Measurements from ENCODE around the gene HEPHL1. TPM values are rescaled to one million over a fixed set of nuclear protein-coding genes. Genes with fewer than 3 reads are reported as not detected.

HEPHL1 gene, protein sequence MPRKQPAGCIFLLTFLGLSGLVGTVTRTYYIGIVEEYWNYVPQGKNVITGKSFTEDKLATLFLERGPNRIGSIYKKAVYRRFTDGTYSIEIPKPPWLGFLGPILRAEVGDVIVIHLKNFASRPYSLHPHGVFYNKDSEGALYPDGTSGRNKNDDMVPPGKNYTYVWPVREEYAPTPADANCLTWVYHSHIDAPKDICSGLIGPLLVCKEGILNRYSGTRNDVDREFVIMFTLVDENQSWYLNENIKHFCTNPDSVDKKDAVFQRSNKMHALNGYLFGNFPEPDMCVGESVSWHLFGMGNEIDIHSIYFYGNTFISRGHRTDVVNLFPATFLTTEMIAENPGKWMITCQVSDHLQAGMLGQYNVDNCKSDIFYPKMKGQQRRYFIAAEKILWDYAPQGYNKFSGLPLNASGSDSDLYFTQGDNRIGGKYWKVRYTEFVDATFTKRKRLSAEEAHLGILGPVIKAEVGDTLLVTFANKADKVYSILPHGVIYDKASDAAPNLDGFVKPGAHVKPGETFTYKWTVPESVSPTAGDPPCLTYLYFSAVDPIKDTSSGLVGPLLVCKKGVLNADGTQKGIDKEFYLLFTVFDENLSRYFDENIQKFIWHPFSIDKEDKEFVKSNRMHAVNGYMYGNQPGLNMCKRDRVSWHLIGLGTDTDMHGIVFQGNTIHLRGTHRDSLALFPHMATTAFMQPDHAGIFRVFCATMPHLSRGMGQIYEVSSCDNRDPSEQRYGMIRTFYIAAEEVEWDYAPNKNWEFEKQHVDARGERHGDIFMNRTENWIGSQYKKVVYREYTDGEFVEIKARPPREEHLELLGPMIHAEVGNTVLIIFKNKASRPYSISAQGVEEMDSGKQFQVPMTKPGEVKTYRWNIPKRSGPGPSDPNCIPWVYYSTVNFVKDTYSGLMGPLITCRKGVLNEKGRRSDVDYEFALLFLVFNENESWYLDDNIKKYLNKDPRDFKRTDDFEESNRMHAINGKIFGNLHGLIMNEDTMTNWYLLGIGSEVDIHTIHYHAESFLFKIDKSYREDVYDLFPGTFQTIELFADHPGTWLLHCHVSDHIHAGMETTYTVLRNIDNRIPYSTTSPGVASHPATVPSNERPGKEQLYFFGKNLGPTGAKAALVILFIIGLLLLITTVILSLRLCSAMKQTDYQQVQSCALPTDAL
- total RNA-seq: not detected in 2 replicates

GRCh38 chr11:94020777-94021481 lies at the start of gene HEPHL1:
Gene HEPHL1 (plus strand): TSS chr11:94021354. CDS start chr11:94021369, 15 bp downstream.

GRCh38 chr11:94128746-94129511 lies 107.8 kb downstream of the HEPHL1 start, which contains the start of gene PANX1:
Gene PANX1 (plus strand): TSS chr11:94128841. CDS start chr11:94129313, 472 bp downstream.

Other genes starting within 250 kb of the HEPHL1 start
- gene MED17, start 237.1 kb upstream of the HEPHL1 start, total RNA-seq: 19.7 and 21.3 TPM in 2 replicates
- not detected in 2 replicates for gene VSTM5, start 170.7 kb upstream of the HEPHL1 start, total RNA-seq
- gene PANX1, start 107.5 kb downstream of the HEPHL1 start, total RNA-seq: 18.7 and 20.4 TPM in 2 replicates